Common myeloid progenitor, CD34-positive (primary cell): ENCODE results near the gene EDA.

Source experiments
- CTCF ChIA-PET: fragments of 350-600 bp; sonication (Branson Sonifier 250); formaldehyde crosslinking; loops from one replicate; lab custom pipeline; 2021; ENCODE audit warnings: antibody characterized with exemption; lab: Charles Lee
- POLR2A ChIA-PET: fragments of 350-600 bp; sonication (Branson Sonifier 250); formaldehyde crosslinking; loops from one replicate; lab custom pipeline; 2021; ENCODE audit warnings: antibody characterized with exemption; lab: Charles Lee
- DNase-seq, 3 donors: peaks; one replicate each; pipeline versions ENCODE4 v3.0.0 to v3.0.0-alpha.2; 2013
- H3K27ac ChIP-seq, 2 experiments: 1 replicate in 1 of 2; 2 replicates in 1 of 2; pipeline ENCODE4 v1.7.0; 2013; ENCODE audit warnings: inconsistent platforms in 2 of 2, low read length in 2 of 2, mild to moderate bottlenecking in 2 of 2, low read depth in 1 of 2, moderate library complexity in 1 of 2; ENCODE audit not compliant: severe bottlenecking in 2 of 2, insufficient read depth in 1 of 2, poor library complexity in 1 of 2
- H3K27me3 ChIP-seq, 5 experiments: replicated peaks in 2 of 5; 1 replicate in 3 of 5; 2 replicates in 2 of 5; pipeline versions ENCODE4 v1.6.1 to v1.7.0; 2013; ENCODE audit warnings: low read length in 4 of 5, mild to moderate bottlenecking in 2 of 5, moderate library complexity in 2 of 5, inconsistent platforms in 1 of 5; ENCODE audit not compliant: insufficient read depth in 5 of 5, control insufficient read depth in 4 of 5
- H3K36me3 ChIP-seq, 4 experiments: 1 replicate in 2 of 4; 2 replicates in 2 of 4; pipeline versions ENCODE4 v1.6.1 to v1.7.0; 2013; ENCODE audit warnings: low read length in 3 of 4, control low read depth in 1 of 4, mild to moderate bottlenecking in 1 of 4; ENCODE audit not compliant: control insufficient read depth in 4 of 4, insufficient read depth in 4 of 4
- H3K4me1 ChIP-seq, 4 experiments: 1 replicate in 3 of 4; 2 replicates in 1 of 4; pipeline versions ENCODE4 v1.6.1 to v1.7.1; 2013; ENCODE audit warnings: low read length in 3 of 4, mild to moderate bottlenecking in 3 of 4, control low read depth in 1 of 4, inconsistent platforms in 1 of 4, moderate library complexity in 1 of 4; ENCODE audit not compliant: control insufficient read depth in 4 of 4, insufficient read depth in 4 of 4; ENCODE audit errors: control extremely low read depth in 1 of 4
- H3K4me3 ChIP-seq, 7 experiments: 1 replicate in 4 of 7; 2 replicates in 3 of 7; pipeline versions ENCODE4 v1.5.1 to v1.7.0; 2013; ENCODE audit warnings: mild to moderate bottlenecking in 7 of 7, low read length in 6 of 7, moderate library complexity in 6 of 7, inconsistent platforms in 2 of 7, low read depth in 2 of 7, control low read depth in 1 of 7; ENCODE audit not compliant: insufficient read depth in 4 of 7, control insufficient read depth in 1 of 7; ENCODE audit errors: extremely low read depth in 1 of 7
- H3K9me3 ChIP-seq, 5 experiments: 1 replicate in 4 of 5; 2 replicates in 1 of 5; pipeline versions ENCODE4 v1.6.1 to v1.7.1; 2013; ENCODE audit warnings: low read length in 4 of 5, mild to moderate bottlenecking in 2 of 5, inconsistent platforms in 1 of 5, low read depth in 1 of 5, moderate library complexity in 1 of 5; ENCODE audit not compliant: control insufficient read depth in 4 of 5, insufficient read depth in 2 of 5; ENCODE audit errors: control extremely low read depth in 1 of 5
- WGBS: methylation state at CpG from one replicate; pipeline ENCODE4 v1.1.5; 2013; ENCODE audit not compliant: insufficient coverage; 5-methylcytosine and 5-hydroxymethylcytosine counted together

EDA gene

DNA sequence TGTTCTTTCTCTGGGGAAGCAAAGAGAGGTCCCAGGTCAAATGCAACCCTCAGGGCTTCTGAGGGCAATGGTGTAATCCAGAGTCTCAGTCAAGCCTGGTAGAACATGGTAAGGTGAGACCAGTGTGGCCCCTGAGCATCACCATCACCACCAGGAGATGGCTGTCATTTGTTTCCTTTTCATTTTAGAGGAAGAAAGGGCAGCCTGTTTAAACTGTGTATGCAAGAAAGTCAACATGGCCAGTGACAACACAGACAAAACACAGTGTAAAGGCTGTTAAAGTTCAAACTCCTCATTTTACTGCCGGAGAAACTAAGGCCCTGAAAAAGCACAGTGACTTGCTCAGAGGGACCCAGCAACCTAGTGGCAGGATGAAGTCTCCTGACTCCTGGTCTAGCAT is 2.0 kb upstream of the EDA start:
- Histone ChIP-seq H3K27ac (no peak overlapping the region), H3K36me3 (no peaks in the 10 kb centered on the region), H3K4me3 (no peak overlapping the region), H3K4me1 (peaks cover 0 to 13% (median 4%) of the 10 kb centered on the region in 4 experiments), H3K9me3 (no peaks in the 10 kb centered on the region), H3K27me3 (peaks cover 3 to 33% (median 7%) of the 10 kb centered on the region in 5 experiments)
- 100% methylated on average over 1 of the region's 1 CpG for WGBS
- ChIA-PET POLR2A (no interaction called here), CTCF (no interaction called here)
- DNase-seq: no peak

DNA sequence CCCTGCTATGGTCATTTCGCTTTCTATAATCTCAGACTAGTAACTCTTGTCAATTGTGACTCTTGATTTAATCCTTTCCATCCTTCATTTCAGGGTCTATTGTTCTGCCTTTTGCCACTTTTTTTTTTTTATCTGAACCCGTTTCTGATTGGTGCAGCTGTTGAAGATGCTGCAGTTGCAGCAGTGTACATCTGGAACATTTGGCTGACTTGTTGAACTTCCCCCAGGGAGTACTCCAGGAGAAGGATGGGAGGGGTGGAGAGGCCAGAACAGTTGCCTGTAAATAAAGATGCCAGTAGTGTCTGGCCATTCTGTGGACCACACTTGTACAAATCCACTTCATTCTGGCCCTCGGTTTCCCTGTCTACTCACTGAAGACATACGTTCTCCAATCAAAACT is 1.0 kb upstream of the EDA start:
- no peaks in the 10 kb centered on the region for H3K36me3 ChIP-seq
- H3K4me1 ChIP-seq: peaks cover 0 to 13% (median 4%) of the 10 kb centered on the region in 4 experiments
- no peaks in the 10 kb centered on the region for H3K9me3 ChIP-seq
- peaks cover 3 to 33% (median 7%) of the 10 kb centered on the region in 5 experiments for H3K27me3 ChIP-seq
- no peak overlapping the region for H3K27ac ChIP-seq
- CTCF ChIA-PET: interaction anchor here (1.1 kb wide), 1 partner anchor 121 kb away, joined by 3 read pairs; no protein-coding TSS in a partner anchor
- no peak overlapping the region for H3K4me3 ChIP-seq
- POLR2A ChIA-PET: no interaction called here
- 87% methylated on average over 3 of the region's 4 CpGs for WGBS
- DNase-seq: no peak

GRCh38 chrX:69615342-69615741 is 571 bp upstream of the EDA start:
- DNase-seq: no peak
- H3K27me3 ChIP-seq: peaks cover 3 to 33% (median 7%) of the 10 kb centered on the region in 5 experiments
- POLR2A ChIA-PET: no interaction called here
- 47% methylated on average over 2 of the region's 7 CpGs for WGBS
- H3K27ac ChIP-seq: no peak overlapping the region
- H3K9me3 ChIP-seq: no peaks in the 10 kb centered on the region
- peaks cover 0 to 13% (median 4%) of the 10 kb centered on the region in 4 experiments for H3K4me1 ChIP-seq
- H3K36me3 ChIP-seq: no peaks in the 10 kb centered on the region
- H3K4me3 ChIP-seq: peak overlapping the region in 3 of 7 experiments; percentile 9 to 71 (median 62)
- CTCF ChIA-PET: interaction anchor here (1.1 to 1.5 kb wide), 2 partner anchors 122 to 123 kb away, joined by 3 read pairs; no protein-coding TSS in a partner anchor

DNA sequence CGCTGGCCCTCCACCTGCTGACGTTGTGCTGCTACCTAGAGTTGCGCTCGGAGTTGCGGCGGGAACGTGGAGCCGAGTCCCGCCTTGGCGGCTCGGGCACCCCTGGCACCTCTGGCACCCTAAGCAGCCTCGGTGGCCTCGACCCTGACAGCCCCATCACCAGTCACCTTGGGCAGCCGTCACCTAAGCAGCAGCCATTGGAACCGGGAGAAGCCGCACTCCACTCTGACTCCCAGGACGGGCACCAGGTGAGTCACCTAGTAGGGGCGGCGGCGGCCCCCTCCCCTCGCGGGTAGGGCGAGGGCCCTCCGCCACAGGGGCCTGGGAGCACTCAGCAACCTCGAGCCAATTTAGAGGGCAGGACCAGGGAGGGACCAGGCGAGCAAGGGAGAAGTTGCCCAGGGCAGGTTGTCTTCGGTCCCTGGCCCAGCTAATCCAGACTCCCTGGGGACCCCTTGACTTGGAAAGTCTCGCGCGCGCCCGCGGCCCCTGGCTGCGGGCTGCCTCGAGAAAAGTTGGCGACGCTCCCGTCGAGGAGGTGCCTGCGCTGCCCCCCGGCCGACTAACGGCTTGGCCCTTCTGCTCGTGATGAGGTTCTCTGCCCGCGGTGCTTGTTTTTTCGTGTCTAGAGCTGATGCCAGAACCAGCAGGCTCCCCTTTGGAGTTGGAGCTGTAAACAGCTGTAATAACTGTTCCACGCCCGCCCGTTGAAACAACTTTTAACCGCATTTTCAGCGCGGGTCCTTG is 717 bp downstream of the EDA start:
- DNase-seq: peak in 1 of 3 donors; percentile 28
- Histone ChIP-seq H3K4me3 (peak overlapping the region in 5 of 7 experiments; percentile 15 to 71 (median 53)), H3K27me3 (peaks cover 3 to 33% (median 8%) of the 10 kb centered on the region in 5 experiments), H3K27ac (no peak overlapping the region), H3K36me3 (no peaks in the 10 kb centered on the region), H3K4me1 (peaks cover 0 to 13% (median 4%) of the 10 kb centered on the region in 4 experiments), H3K9me3 (no peaks in the 10 kb centered on the region)
- 28% methylated on average over 52 of the region's 53 CpGs for WGBS
- POLR2A ChIA-PET: no interaction called here
- CTCF ChIA-PET: interaction anchor here (1.0 to 2.8 kb wide), 6 partner anchors 78 to 794 kb away, joined by 3 to 8 read pairs (median 4); no protein-coding TSS in a partner anchor

DNA sequence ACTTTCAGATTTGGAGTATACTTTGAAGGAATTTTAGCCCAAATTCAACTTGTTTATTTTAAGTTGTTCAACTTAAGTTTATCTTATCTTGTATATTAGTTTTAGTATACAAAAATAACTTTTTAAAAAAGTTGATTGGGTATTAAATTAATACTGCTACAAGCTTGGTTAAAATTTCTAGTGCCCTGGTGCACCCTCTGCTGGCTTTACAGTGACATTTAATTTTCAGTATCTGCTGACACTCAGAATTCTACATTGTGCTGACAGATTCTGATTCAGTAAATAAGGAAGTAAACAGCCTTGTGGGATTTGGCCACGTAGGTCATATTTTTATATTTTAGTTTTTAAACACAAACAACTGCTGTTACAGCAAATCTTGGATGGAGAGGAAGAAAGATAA is 2.9 kb downstream of the EDA start:
- DNase-seq: peak; percentile 56 to 75 (median 75)
- Histone ChIP-seq H3K36me3 (no peaks in the 10 kb centered on the region), H3K27ac (no peak overlapping the region), H3K4me3 (no peak overlapping the region), H3K9me3 (no peaks in the 10 kb centered on the region), H3K4me1 (peaks cover 0 to 13% (median 4%) of the 10 kb centered on the region in 4 experiments), H3K27me3 (peaks cover 3 to 33% (median 8%) of the 10 kb centered on the region in 5 experiments)
- POLR2A ChIA-PET: no interaction called here
- no CpG with 5 or more reads among the region's 1 CpG for WGBS
- CTCF ChIA-PET: interaction anchor here (1.2 to 2.8 kb wide), 7 partner anchors 12 to 123 kb away, joined by 3 to 8 read pairs (median 6); partner anchors contain the start of gene NALF2

- ChIA-PET POLR2A (no interaction called here), CTCF (no interaction called here)
- peaks cover 0 to 2% (median 0%) of the 10 kb centered on the region in 5 experiments for H3K27me3 ChIP-seq
- H3K9me3 ChIP-seq: peaks cover 0 to 4% (median 0%) of the 10 kb centered on the region in 5 experiments
- H3K4me1 ChIP-seq: peaks cover 0 to 5% (median 0%) of the 10 kb centered on the region in 4 experiments
- WGBS: no CpG with 5 or more reads among the region's 1 CpG
- no peaks in the 10 kb centered on the region for H3K36me3 ChIP-seq
- DNase-seq: peak in 1 of 3 donors; percentile 28
- H3K4me3 ChIP-seq: no peak overlapping the region
- H3K27ac ChIP-seq: no peak overlapping the region
Observed at GRCh38 chrX:69626129-69626528, 10.2 kb downstream of the EDA start.

- CTCF ChIA-PET: interaction anchor here (1.0 kb wide), 1 partner anchor 10 kb away, joined by 3 read pairs; no protein-coding TSS in a partner anchor
- no CpG with 5 or more reads among the region's 2 CpGs for WGBS
Observed at GRCh38 chrX:69627744-69628143, 11.8 kb downstream of the EDA start.

More at GRCh38 chrX:69627744-69628143, 11.8 kb downstream of the EDA start:
- Histone ChIP-seq H3K27ac (no peak overlapping the region), H3K36me3 (no peaks in the 10 kb centered on the region), H3K27me3 (no peaks in the 10 kb centered on the region), H3K4me1 (peaks cover 0 to 5% (median 0%) of the 10 kb centered on the region in 4 experiments), H3K4me3 (no peak overlapping the region), H3K9me3 (peaks cover 0 to 4% (median 0%) of the 10 kb centered on the region in 5 experiments)
- POLR2A ChIA-PET: no interaction called here
- peak in 1 of 3 donors; percentile 5 for DNase-seq
